Measurements from ENCODE around the gene SLC7A10. TPM values are rescaled to one million over a fixed set of nuclear protein-coding genes. Genes with fewer than 3 reads are reported as not detected.

Gene SLC7A10
- total RNA-seq, 1 experiment from 2014 or later = 2.9 TPM

- H2BK5ac ChIP-seq (ENCODE audit: insufficient read length, low read length) = no peak overlapping the region
- no peak for TF ChIP-seq CTCF (conservative IDR thresholded peaks at IDR 0.05)
- no peak overlapping the region for H2BK20ac ChIP-seq (ENCODE audit: low read depth, low read length, poor library complexity, severe bottlenecking)
- H3K4me1 ChIP-seq (ENCODE audit: insufficient read depth, low read length) = no peaks in the 10 kb centered on the region
- peaks cover 0 to 3% of the 10 kb centered on the region in 2 experiments; a peak in 1 of 4 replicates for H3K4me1 Mint-ChIP-seq
- no peak overlapping the region for H3K27ac ChIP-seq (ENCODE audit: insufficient read length, low read depth, low read length)
- H4K8ac ChIP-seq (replicated peaks; ENCODE audit: insufficient read length, low read depth, low read length) = no peak overlapping the region
- no peak overlapping the region for H2AK5ac ChIP-seq (ENCODE audit: insufficient read length, low read length)
- H3K27me3 Mint-ChIP-seq (ENCODE audit: low read depth) = peaks cover 3% of the 10 kb centered on the region
- no peak overlapping the region for H2BK120ac ChIP-seq (ENCODE audit: low read depth, low read length, poor library complexity, severe bottlenecking)
- no peak overlapping the region for H2BK12ac ChIP-seq (ENCODE audit: insufficient read length, low read depth, low read length)
- H3K18ac ChIP-seq (ENCODE audit: insufficient read length, low read depth, low read length) = no peak overlapping the region
- H2BK15ac ChIP-seq (ENCODE audit: low read depth, low read length) = no peak overlapping the region
- H4K20me1 ChIP-seq (ENCODE audit: control insufficient read depth, insufficient read depth, insufficient read length) = no peaks in the 10 kb centered on the region
- no peaks in the 10 kb centered on the region for H3K79me1 ChIP-seq (ENCODE audit: insufficient read depth, low read depth, low read length, poor library complexity, severe bottlenecking)
- WGBS (ENCODE audit: extremely low coverage, insufficient read length, low lambda C conversion rate) = no CpG with 5 or more reads among the region's 1 CpG
- H3K4ac ChIP-seq (ENCODE audit: low read depth, low read length) = no peak overlapping the region
- H3K9ac ChIP-seq (ENCODE audit: extremely low read depth, insufficient read length, low read length) = no peak overlapping the region
- H3K23ac ChIP-seq (ENCODE audit: insufficient read length, low read depth, low read length) = no peak overlapping the region
- H3K9me3 Mint-ChIP-seq = peaks cover 2 to 3% of the 10 kb centered on the region in 2 experiments; a peak in 2 of 5 replicates
- H4K91ac ChIP-seq (ENCODE audit: insufficient read length, low read depth, low read length) = no peak overlapping the region
- no peak overlapping the region for H2AFZ ChIP-seq (ENCODE audit: low read length)
- no peak overlapping the region for H3K4me3 Mint-ChIP-seq
- H3K36me3 Mint-ChIP-seq (ENCODE audit: insufficient read depth in 1 of 3, low read depth in 3 of 3) = no peaks in the 10 kb centered on the region; a peak in 1 of 7 replicates
- H3K23me2 ChIP-seq (ENCODE audit: insufficient read length, low read depth, low read length, poor library complexity, severe bottlenecking) = no peaks in the 10 kb centered on the region
- H3K79me2 ChIP-seq (ENCODE audit: insufficient read depth, low read length) = no peaks in the 10 kb centered on the region
- H3K9me3 ChIP-seq (ENCODE audit: control insufficient read depth, low read depth, low read length) = no peaks in the 10 kb centered on the region
- no peak for DNase-seq
- H3K27ac Mint-ChIP-seq = no peak overlapping the region
- no peak overlapping the region for H3K4me2 ChIP-seq (ENCODE audit: insufficient read depth, insufficient read length, low read length)
- H3K14ac ChIP-seq (ENCODE audit: insufficient read depth, low read length) = no peak overlapping the region
- no peak overlapping the region for H4K5ac ChIP-seq (ENCODE audit: insufficient read length, low read depth, low read length)
- H3K27me3 ChIP-seq (ENCODE audit: insufficient read depth, low read length) = no peaks in the 10 kb centered on the region
- H3T11ph ChIP-seq (ENCODE audit: low read length) = no peak overlapping the region
- no peak overlapping the region for H3K56ac ChIP-seq (ENCODE audit: insufficient read length, low read depth, low read length)
Measured at GRCh38 chr19:33250500-33250899, 24.9 kb upstream of the SLC7A10 start.
